ENCODE data around the gene SLC37A1.

GRCh38 chr21:42580793-42581321 lies 67.2 kb downstream of the SLC37A1 start:
- TF ChIP-seq EZH2phosphoT487 (IDR thresholded peaks at IDR 0.05; ENCODE audit: borderline replicate concordance, low read length) (no peak), CTCF (conservative IDR thresholded peaks at IDR 0.05; ENCODE audit: low read depth, low read length) (no peak), EZH2 (IDR thresholded peaks at IDR 0.05; ENCODE audit: low read length, unreplicated experiment) (no peak)
